ENCODE measurements around the gene MSH5. TPM values are rescaled to one million over a fixed set of nuclear protein-coding genes. Genes with fewer than 3 reads are reported as not detected.

Gene MSH5
- total RNA-seq, 1 donor from 2014 or later: 18.4 TPM

GRCh38 chr6:31811645-31812044 is 71.8 kb downstream of the MSH5 start:
- no peaks in the 10 kb centered on the region for H3K36me3 Mint-ChIP-seq (ENCODE audit: unreplicated experiment)
- H3K4me3 Mint-ChIP-seq (ENCODE audit: unreplicated experiment): no peak overlapping the region
- no peaks in the 10 kb centered on the region for H3K9me3 Mint-ChIP-seq (ENCODE audit: unreplicated experiment)
- no peaks in the 10 kb centered on the region for H3K27me3 Mint-ChIP-seq (ENCODE audit: unreplicated experiment)
- TF ChIP-seq, protein P1, sequence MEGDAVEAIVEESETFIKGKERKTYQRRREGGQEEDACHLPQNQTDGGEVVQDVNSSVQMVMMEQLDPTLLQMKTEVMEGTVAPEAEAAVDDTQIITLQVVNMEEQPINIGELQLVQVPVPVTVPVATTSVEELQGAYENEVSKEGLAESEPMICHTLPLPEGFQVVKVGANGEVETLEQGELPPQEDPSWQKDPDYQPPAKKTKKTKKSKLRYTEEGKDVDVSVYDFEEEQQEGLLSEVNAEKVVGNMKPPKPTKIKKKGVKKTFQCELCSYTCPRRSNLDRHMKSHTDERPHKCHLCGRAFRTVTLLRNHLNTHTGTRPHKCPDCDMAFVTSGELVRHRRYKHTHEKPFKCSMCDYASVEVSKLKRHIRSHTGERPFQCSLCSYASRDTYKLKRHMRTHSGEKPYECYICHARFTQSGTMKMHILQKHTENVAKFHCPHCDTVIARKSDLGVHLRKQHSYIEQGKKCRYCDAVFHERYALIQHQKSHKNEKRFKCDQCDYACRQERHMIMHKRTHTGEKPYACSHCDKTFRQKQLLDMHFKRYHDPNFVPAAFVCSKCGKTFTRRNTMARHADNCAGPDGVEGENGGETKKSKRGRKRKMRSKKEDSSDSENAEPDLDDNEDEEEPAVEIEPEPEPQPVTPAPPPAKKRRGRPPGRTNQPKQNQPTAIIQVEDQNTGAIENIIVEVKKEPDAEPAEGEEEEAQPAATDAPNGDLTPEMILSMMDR (IDR thresholded peaks at IDR 0.05): no peak
- DNase-seq (ENCODE audit: extremely low spot score, unreplicated experiment): no peak
- H3K27ac Mint-ChIP-seq (ENCODE audit: unreplicated experiment): no peak overlapping the region
- peaks cover 10% of the 10 kb centered on the region for H3K4me1 Mint-ChIP-seq (ENCODE audit: unreplicated experiment)

Small RNA genes within 50 kb of the gene (microRNA-seq; reads per million reads assigned to microRNA genes)
- not detected for gene MIR4646 (ENCODE audit: unreplicated experiment)

Other genes with a start within 250 kb of the MSH5 start
- gene MICB, start 241.9 kb upstream of the MSH5 start, total RNA-seq: 12.1 and 13.8 TPM in 2 replicates
- not detected in 2 replicates for gene MCCD1, start 211.0 kb upstream of the MSH5 start, total RNA-seq
- 315 and 331 TPM in 2 replicates for gene DDX39B, start 198.0 kb upstream of the MSH5 start, total RNA-seq
- gene ATP6V1G2, start 193.4 kb upstream of the MSH5 start, total RNA-seq: 8.8 and 9.0 TPM in 2 replicates
- 28.7 and 33.2 TPM in 2 replicates for gene NFKBIL1, start 192.4 kb upstream of the MSH5 start, total RNA-seq
- gene LTA, start 167.7 kb upstream of the MSH5 start, total RNA-seq: not detected in 2 replicates
- gene TNF, start 164.4 kb upstream of the MSH5 start, total RNA-seq: not detected in 2 replicates
- gene LTB, start 157.6 kb upstream of the MSH5 start, total RNA-seq: not detected in 2 replicates
- not detected in 2 replicates for gene LST1, start 153.7 kb upstream of the MSH5 start, total RNA-seq
- not detected in 2 replicates for gene NCR3, start 147.0 kb upstream of the MSH5 start, total RNA-seq
- not detected in 2 replicates for gene AIF1, start 124.8 kb upstream of the MSH5 start, total RNA-seq
- 189 and 205 TPM in 2 replicates for gene PRRC2A, start 119.3 kb upstream of the MSH5 start, total RNA-seq
- 382 and 386 TPM in 2 replicates for gene BAG6, start 87.3 kb upstream of the MSH5 start, total RNA-seq
- gene APOM, start 84.1 kb upstream of the MSH5 start, total RNA-seq: 2.2 and 4.0 TPM in 2 replicates
- 21.5 and 23.0 TPM in 2 replicates for gene C6orf47, start 79.2 kb upstream of the MSH5 start, total RNA-seq
- 17.0 and 18.7 TPM in 2 replicates for gene GPANK1, start 75.0 kb upstream of the MSH5 start, total RNA-seq
- gene CSNK2B, start 73.9 kb upstream of the MSH5 start, total RNA-seq: 142 and 163 TPM in 2 replicates
- 14.0 and 17.6 TPM in 2 replicates for gene LY6G5B, start 70.0 kb upstream of the MSH5 start, total RNA-seq
- gene LY6G5C, start 58.9 kb upstream of the MSH5 start, total RNA-seq: 3.9 and 5.0 TPM in 2 replicates
- 46.6 and 50.5 TPM in 2 replicates for gene ABHD16A, start 36.7 kb upstream of the MSH5 start, total RNA-seq
- not detected in 2 replicates for gene LY6G6F, start 33.1 kb upstream of the MSH5 start, total RNA-seq
- gene LY6G6D, start 24.7 kb upstream of the MSH5 start, total RNA-seq: not detected in 2 replicates
- not detected in 2 replicates for gene LY6G6C, start 18.3 kb upstream of the MSH5 start, total RNA-seq
- not detected in 2 replicates for gene MPIG6B, start 16.6 kb upstream of the MSH5 start, total RNA-seq
- gene DDAH2, start 10.7 kb upstream of the MSH5 start, total RNA-seq: 91.4 and 96.3 TPM in 2 replicates
- 230 and 242 TPM in 2 replicates for gene CLIC1, start 3.5 kb upstream of the MSH5 start, total RNA-seq
- gene SAPCD1, start 22.7 kb downstream of the MSH5 start, total RNA-seq: 2.5 and 3.4 TPM in 2 replicates
- 0.50 and 0.94 TPM in 2 replicates for gene VWA7, start 37.3 kb downstream of the MSH5 start, total RNA-seq
- 73.0 and 73.4 TPM in 2 replicates for gene VARS1, start 55.7 kb downstream of the MSH5 start, total RNA-seq
- gene LSM2, start 67.0 kb downstream of the MSH5 start, total RNA-seq: 50.6 and 54.3 TPM in 2 replicates
- 1.1 and 1.7 TPM in 2 replicates for gene HSPA1L, start 75.3 kb downstream of the MSH5 start, total RNA-seq
- 19.7 and 24.8 TPM in 2 replicates for gene HSPA1A, start 75.5 kb downstream of the MSH5 start, total RNA-seq
- gene HSPA1B, start 87.7 kb downstream of the MSH5 start, total RNA-seq: 65.5 and 65.8 TPM in 2 replicates
- gene NEU1, start 122.8 kb downstream of the MSH5 start, total RNA-seq: 74.8 and 83.6 TPM in 2 replicates
- not detected in 2 replicates for gene SLC44A4, start 139.0 kb downstream of the MSH5 start, total RNA-seq
- 62.4 and 66.7 TPM in 2 replicates for gene EHMT2, start 157.7 kb downstream of the MSH5 start, total RNA-seq
- gene ZBTB12, start 162.1 kb downstream of the MSH5 start, total RNA-seq: 8.3 and 8.8 TPM in 2 replicates
- 2.3 and 2.4 TPM in 2 replicates for gene C2, start 187.7 kb downstream of the MSH5 start, total RNA-seq
- 4.2 and 6.9 TPM in 2 replicates for gene CFB, start 206.1 kb downstream of the MSH5 start, total RNA-seq
- gene NELFE, start 219.0 kb downstream of the MSH5 start, total RNA-seq: 59.3 and 66.8 TPM in 2 replicates
- gene SKIC2, start 219.2 kb downstream of the MSH5 start, total RNA-seq: 69.3 and 84.3 TPM in 2 replicates
- gene DXO, start 232.1 kb downstream of the MSH5 start, total RNA-seq: 28.6 and 30.8 TPM in 2 replicates
- 13.5 and 15.2 TPM in 2 replicates for gene C4A, start 242.1 kb downstream of the MSH5 start, total RNA-seq

Data from osteocyte (in vitro differentiated cells).